CD4-positive, alpha-beta T cell treated with Interleukin-1 beta for 1 hour (primary cell): Measurements from ENCODE around the gene PRPSAP1.
"Not testable (repeated sequence)": the region's sequence is repeated elsewhere in the genome, so short reads cannot be mapped to it uniquely, and the experiment has no call there.

Experiments used
- DNase-seq, 2 donors: peaks; one replicate each; pipeline ENCODE4 v3.0.0-alpha.2; 2020 to 2022

Gene PRPSAP1

DNA sequence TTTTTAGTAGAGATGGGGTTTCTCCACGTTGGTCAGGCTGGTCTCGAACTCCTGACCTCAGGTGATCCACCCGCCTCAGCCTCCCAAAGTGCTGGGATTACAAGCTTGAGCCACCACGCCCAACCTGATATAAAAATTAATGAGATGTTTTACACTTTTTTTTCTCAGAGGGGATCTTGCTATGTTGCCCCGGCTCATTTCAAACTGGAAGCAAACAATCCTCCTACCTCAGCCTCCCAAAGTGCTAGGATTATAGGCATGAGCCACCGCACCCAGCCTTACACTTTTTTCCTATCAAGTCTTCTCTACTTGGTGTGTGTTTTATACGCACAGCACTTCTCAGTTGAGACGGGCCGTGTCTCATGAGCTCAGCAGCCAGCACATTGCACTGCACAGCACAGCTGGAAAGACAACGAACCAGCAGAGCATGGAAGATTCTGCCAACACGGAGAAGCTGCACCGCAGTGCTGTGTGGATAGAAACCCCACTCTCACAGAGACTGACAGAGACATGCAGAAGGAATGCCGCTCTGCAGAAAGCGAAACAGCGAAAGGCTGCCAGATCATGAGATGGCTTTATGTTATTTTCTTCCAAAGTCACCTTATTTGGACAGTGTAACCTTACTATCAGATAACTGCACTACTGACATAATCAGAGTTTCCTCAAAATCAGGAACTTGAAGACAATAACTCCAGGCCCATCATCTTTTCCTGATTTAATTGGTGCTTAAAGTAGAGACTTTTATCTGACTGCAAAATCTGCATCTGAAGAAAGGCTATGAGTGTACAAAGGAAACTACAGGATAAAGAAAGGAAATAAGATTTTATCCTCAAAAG, 39.1 kb downstream of the PRPSAP1 start:
- no peak for DNase-seq

DNA sequence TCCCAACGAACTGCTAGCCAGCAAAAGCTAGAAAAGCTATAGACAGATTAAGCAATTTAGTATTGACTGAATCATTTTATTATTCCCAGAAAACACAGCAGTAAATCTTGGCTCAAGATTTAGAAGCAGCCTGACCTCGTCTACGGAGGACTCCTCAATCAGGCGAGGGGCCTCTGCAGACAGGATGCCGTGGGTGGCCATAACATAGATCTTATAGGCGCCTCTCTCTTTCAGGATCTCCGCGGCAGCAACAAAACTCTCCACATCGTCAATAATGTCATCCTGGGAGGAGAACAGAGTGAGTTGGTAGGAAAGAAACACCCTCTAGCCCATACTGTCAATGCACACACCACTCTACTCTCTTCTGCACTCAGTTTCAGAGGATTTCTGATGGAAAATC, 41.0 kb downstream of the PRPSAP1 start:
- no peak for DNase-seq

DNA sequence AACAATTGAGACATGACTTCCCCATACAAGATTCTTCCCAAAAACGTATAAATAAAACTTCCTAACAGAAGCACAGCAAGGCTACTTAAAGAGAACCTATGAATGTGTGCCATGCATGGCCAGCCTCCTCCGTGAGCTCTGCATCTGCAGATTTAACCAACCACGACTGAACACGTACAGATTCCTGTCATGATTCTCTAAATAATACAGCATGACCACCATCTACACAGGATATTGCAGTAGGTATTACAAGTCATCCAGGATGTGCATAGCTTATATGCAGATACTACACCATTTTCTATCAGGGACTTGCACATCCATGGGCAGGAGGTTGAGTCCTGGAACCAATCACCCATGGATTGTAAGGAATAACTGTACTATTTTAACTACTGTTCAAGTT, 44.3 kb downstream of the PRPSAP1 start:
- no peak for DNase-seq

DNA sequence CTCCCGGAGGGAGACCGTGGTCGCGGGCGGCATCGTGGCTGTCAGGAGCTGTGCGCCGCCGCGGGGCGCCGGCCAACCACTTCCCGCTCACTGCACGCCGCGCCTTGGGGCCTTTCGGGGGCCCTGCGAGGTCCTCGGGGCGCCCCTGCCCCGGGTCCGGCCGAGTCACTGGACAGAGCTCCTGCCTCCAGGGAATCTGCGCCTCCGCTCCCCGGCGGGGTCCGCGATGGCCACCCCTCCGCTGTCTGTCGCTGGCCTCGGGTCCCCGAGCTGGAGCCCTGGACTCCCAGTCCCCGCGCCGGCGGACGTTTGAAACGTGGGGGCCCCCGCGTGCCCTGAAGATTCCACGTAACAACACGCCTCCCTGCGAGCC, 45.8 kb downstream of the PRPSAP1 start, which contains the start of gene QRICH2:
Gene QRICH2 (minus strand): TSS at position 311 of the 373 bp plus-strand sequence. CDS start 278 bp downstream, at position 33.
- DNase-seq: no peak

GRCh38 chr17:76307299-76307965, 46.3 kb downstream of the PRPSAP1 start:
- DNase-seq: no peak

DNA sequence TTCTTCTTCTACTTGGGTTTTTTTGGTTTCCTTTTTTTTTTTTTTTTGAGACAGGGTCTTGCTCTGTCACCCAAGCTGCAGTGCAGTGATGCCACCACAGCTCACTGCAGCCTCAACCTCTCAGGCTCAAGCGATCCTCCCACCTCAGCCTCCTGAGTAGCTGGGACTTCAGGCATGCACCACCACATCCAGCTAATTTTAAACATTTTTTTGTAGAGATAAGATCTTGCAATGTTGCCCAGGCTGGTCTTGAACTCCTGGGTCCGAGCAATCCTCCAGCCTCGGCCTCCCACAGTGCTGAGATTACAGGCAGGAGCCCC, 48.6 kb downstream of the PRPSAP1 start:
- DNase-seq: not testable (repeated sequence)

- no peak for DNase-seq
Observed at GRCh38 chr17:76304226-76305134, 49.2 kb downstream of the PRPSAP1 start.

DNA sequence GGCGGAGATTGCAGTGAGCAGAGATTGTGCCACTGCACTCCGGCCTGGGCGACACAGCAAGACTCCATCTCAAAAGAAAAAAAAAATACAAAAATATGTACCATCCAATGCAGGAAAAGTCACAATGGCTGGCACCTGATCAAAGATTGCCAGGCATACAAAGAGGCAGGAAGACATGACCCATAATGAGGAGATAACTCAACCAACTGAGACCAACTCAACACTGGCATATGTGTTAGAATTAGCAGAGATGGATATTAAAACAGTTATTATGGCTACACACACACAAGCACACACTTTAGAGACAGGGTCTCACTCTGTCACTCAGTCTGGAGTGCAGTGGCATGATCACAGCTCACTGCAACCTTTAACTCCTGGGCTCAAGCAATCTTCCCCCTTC, 56.3 kb downstream of the PRPSAP1 start:
- no peak for DNase-seq

- DNase-seq: no peak
Observed at GRCh38 chr17:76296889-76297288, 56.8 kb downstream of the PRPSAP1 start.

- no peak for DNase-seq
Observed at GRCh38 chr17:76296186-76296585, 57.5 kb downstream of the PRPSAP1 start.

- DNase-seq: no peak
Observed at GRCh38 chr17:76293106-76293505, 60.6 kb downstream of the PRPSAP1 start.

DNA sequence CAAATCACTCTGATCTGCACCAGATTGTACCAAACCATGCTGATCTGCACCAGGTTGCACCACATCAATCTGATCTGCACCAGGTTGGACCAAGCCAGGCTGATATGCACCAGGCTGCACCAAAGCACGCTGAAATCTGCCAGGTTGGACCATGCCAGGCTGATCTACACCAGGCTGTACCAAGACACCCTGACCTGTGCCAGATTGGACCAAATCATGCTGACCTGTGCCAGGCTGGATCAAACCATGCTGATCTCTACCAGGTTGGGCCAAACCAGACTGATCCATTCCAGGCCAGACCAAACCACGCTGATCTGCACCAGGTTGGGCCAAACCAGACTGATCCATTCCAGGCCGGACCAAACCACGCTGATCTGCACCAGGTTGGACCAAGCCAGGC, 61.1 kb downstream of the PRPSAP1 start:
- no peak for DNase-seq

DNA sequence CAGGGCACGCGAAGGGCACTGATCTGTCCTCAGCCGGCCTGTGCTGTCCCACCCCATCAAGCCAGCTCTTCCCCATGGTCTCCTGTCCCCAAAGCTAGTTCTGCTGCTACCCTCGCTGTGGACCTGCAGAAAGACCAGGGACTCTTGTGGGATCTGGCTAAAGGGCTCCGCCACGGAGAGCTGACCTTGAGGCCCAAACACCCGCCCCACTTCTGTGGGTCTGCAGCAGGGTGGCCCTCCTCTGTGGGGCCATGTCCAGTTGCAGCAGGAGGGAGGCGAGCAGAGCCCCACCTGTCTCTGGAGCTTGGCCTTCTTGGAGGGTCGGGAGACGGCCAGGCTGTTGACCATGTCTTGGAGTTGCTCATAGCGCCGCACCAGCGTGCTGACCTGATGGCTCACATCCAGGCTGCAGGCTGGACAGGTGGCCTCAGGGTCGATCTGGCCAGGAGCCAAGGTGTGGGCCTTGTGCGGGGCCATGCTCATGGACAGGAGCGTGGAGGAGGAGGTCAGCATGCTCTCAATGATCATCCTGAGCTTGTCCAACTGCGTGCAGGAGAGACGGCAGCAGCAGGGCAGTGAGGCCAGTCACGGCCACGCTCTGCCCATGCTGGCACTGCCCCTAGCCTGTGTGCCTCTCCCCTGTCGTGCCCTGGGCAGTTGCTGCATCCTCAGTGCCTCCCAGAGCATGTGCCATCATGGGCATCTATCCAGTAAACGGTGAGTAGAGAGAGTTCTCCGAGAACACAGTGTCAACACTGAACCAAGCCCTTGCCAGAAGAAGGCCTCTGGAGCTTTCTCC, 71.9 kb downstream of the PRPSAP1 start:
- no peak for DNase-seq

DNA sequence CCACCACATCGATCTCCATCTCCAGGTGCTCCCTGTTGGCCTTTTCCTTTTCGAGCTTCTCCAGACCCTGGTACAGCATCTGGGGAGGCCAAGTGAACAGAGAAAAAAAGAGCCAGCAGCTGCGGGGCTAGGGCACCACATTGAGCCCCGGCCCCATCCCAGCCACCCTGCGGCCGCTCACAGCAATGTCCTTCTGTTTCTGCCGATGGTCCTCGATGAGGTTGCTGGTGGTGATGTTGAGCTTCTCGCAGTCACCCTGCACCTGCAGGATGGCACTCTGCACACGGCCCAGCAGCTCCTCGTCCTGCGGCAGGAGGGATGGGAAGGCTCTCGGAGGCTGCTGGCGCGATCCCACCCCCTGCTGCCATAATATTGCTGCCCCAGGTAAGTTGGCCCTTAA, 73.1 kb downstream of the PRPSAP1 start:
- no peak for DNase-seq

GRCh38 chr17:76279742-76280287, 73.9 kb downstream of the PRPSAP1 start:
- no peak for DNase-seq

DNA sequence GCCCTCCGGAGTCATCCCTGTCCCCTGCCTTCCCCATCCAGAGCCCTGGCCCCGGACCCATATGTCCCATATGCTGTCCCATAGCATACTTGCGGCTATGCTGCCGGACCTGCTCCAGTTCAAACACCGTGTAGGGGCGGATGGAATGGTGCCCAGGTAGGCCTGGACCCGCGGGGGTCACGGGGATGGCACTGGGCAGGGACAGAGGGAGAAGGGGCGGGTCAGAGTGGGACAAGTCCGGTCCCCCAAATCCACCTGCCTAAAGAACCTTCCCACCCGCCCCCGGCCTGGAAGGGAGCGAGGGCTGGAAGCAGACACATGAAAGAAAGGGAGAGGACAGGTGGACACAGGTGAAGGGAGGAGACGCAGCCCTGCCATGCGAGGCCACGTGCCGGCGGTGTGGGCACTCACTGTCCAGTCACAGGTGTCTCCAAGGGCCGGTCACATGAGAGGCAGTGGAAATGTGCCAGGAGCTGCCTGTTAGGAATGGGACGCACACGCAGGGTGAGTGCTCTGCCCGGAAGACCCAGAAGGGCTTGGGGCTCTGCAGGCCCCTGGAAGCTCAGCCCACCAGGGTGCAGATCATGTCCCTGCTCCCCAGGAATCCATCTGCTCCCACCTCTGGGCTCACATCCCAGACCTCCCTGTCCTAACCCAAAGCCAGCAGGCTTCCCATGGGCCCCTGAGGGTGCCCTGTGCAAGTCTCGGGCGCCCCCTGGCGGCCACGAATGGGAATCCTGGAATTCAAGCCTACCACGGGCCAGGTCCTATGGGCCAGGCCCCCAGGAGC, 74.6 kb downstream of the PRPSAP1 start:
- DNase-seq: peak; percentile 83 to 86

GRCh38 chr17:76278268-76278908, 75.3 kb downstream of the PRPSAP1 start:
- DNase-seq: no peak

DNA sequence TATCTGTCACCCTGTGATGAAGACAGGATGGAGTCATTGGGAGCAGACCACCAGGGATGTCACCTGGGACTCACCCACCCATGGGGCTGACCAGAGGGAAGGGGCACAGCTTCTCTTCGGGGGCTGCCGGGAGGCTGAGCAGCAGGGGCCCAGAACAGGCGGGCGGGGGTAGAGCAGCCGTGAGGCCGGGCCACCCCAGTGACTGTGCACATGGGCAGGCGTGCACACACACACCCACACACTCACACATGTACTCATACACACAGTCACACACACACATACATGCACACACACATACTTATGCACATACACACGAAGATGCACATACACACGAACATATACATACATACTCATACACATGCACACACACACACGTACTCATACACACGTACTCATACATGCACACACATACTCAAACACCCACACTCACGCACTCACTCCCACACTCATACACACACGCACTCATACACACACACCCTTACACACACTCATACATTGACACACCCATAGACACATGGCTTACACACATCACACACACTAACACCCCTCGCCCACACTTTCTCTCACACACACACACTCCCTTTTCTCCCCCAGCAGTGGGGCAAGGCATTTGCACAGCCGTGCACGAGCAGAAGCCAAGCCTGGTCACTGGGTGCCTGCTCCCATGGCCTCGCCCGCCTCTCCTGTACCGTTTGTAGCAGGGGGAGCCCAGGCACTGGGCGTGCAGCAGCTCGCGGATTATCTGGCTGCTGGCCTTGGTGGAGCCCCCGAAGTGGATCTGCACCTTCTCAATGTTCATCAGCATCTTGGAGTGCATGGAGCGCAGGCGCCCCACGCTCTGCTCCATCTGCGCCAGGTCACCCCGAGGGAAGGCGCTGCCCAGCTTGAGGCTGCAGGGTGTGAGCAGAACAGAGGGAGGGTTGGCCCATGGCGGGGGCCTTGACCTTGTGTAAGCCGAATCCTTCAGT, 76.1 kb downstream of the PRPSAP1 start:
- no peak for DNase-seq

DNA sequence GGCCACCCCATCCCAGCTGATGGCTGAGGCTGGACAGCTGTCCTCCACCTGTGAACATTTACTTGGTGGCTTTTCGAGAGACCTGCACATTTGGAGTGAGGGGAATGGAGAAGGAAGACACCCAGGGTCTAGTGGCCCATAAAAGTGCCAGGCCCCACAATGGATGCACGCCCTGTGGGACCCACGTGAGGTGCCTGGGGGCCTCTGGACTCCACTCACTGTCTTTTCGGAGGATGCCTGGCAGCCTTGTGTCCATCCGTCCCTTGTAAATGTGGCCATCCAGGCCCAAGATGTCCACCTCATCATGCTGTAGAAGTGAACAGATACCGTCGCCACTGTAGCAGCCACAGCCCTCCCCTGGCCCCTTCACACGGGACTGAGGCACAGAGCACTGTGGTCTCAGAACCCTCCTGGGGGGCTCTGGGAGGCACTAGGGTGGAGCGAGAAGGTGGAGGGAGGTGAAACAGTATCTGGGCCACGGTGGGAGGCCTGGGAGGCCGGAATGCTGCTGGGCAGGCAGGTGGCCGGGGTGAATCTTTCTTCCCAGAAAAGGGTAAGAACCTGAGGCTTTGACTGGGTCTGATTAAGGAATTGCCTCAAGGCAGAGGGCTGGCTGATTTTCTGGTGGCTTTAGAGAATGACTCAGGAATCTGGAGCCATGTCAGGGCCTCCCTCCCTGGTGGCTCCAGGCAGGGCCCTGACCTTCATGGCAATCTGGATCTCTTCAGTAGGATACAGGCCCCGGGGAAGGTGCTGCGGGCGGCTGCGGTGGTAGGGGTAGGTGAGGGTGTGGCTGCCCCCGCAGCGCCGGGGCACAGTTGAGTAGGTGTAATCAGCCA, 77.0 kb downstream of the PRPSAP1 start:
- DNase-seq: no peak
